Measurements from ENCODE around the gene TOLLIP.

The TOLLIP gene

DNA sequence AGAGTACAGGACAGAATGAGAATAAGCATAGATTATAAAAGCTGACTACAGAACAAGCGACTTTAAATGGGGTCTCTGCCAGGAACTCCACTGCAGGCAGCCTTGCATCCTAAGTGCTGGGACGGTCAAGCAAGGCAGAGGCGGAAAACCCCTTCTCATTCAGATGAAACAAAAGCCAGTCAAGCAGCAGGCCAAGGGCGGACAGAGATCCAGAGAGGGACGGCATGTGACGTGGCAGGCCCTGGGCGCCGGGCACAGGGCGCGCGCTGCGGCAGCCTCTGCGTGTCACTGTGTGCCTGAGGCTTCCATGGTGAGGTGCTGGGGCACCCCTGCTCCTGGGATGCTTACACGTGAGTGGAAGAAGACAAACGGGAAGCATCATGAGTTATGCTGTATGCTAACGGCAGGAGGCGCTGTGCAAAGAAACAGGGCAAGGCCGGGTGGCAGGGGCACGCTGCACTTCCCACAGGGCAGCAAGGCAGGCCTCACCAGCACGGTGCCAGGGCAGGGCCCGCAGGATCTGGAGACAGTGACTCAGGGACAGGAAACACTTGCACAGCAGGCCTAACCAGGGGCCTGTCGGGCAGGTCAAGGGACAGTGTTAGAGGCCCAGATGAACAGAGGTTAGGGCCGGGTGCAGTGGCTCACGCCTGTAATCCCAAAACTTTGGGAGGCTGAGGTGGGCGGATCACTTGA is 6.2 kb downstream of the TOLLIP start:
- TF ChIP-seq, protein P1, sequence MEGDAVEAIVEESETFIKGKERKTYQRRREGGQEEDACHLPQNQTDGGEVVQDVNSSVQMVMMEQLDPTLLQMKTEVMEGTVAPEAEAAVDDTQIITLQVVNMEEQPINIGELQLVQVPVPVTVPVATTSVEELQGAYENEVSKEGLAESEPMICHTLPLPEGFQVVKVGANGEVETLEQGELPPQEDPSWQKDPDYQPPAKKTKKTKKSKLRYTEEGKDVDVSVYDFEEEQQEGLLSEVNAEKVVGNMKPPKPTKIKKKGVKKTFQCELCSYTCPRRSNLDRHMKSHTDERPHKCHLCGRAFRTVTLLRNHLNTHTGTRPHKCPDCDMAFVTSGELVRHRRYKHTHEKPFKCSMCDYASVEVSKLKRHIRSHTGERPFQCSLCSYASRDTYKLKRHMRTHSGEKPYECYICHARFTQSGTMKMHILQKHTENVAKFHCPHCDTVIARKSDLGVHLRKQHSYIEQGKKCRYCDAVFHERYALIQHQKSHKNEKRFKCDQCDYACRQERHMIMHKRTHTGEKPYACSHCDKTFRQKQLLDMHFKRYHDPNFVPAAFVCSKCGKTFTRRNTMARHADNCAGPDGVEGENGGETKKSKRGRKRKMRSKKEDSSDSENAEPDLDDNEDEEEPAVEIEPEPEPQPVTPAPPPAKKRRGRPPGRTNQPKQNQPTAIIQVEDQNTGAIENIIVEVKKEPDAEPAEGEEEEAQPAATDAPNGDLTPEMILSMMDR (IDR thresholded peaks at IDR 0.05), result no peak
- no peak overlapping the region for H3K27ac ChIP-seq
- no peak overlapping the region for H3K4me3 ChIP-seq
- peak; percentile 69 for DNase-seq (ENCODE audit: low spot score)

DNA sequence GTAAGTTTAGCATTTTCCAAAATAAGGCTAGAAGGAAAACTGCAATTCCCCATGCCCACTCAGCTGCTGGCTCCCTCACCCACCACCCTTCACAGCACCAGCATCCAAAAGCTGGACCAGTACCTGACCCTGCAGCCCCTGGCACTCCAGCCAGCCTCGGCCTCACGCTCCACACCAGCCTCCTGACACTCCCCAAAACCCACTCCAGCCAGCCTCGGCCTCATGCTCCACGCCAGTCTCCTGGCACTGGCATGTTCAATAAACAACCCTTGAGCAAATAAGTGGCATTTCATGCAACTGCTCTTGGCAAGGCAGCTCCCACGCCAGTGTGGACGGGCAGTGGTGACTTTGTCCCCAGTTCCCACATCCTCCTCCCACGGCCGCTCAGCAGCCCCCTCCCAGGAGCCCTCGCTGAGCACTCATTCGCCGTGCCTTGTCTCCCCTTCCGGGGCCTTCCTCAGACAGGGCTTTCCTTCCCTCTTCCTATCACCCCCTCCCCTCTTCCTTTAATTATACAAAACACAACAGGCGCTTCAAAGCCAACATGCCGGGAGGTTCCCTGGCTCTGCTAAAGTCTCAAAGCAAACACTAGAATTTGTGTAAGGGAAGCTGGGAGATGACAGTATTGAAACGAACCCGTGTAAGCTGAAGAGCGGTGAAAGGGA is 6.8 kb downstream of the TOLLIP start:
- TF ChIP-seq, protein P1 (IDR thresholded peaks at IDR 0.05), result no peak
- H3K27ac ChIP-seq, result no peak overlapping the region
- no peak overlapping the region for H3K4me3 ChIP-seq
- peak; percentile 50 for DNase-seq (ENCODE audit: low spot score)

DNA sequence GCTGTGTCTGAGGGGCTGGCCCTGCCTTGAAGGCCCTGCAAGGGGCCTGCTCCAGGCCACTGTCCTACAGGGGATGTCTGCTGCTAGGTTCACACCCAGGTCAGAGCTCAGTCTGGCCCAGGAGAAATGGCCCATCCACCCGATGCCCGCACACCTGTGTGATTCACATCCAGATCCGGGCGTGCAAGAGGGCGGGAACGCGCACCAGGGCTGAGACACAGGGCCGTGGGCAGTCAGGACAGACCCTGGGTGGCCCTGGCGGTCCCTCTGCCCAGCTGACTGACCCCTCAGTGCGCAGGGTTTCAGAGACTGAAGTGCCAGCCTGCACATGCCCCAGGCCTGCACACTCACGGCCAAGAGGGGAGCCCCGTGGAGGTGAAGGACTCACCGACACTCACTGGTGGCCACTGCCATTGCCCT is 7.4 kb downstream of the TOLLIP start:
- peak; percentile 62 for DNase-seq (ENCODE audit: low spot score)
- no peak overlapping the region for H3K27ac ChIP-seq
- H3K4me3 ChIP-seq, result no peak overlapping the region
- TF ChIP-seq, protein P1 (IDR thresholded peaks at IDR 0.05), result no peak

DNA sequence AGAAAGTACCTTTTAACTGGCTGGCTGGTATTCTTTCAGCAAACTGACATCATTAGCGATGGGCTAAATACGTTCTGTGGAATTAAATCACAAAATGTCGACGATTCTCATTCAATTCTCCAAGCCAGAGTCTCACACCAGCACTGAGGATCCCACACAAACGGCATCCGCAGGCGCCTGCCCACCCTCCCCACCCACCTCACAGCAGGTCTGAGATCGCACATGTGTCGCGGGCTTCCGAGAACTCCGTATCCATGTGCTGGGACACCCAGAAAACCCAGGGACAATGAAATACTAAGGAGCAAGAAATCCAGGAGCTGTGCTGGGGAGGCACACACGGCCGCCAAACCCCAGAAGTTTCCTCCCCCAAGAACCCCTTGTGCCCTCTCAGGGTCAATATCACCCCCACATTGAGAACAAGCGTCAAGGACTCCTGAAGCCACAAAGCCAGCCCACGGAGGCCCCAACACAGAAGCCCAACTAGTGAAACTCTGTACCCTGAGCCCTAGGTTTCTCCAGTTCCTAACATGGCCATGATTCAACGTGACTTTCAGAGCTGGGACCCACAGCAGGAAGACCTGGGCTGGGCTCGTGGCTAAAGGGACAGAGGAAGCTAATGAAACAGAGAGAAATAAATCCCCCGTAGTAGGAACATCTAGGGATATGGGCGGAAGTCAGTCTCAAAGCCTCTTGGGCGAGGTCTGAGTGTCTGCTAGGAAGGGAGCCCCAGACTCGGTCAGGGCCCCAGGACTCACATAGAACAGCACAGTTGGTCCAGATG is 8.0 kb downstream of the TOLLIP start:
- peak; percentile 61 for DNase-seq (ENCODE audit: low spot score)
- TF ChIP-seq, protein P1 (IDR thresholded peaks at IDR 0.05), result no peak
- no peak overlapping the region for H3K4me3 ChIP-seq
- no peak overlapping the region for H3K27ac ChIP-seq

DNA sequence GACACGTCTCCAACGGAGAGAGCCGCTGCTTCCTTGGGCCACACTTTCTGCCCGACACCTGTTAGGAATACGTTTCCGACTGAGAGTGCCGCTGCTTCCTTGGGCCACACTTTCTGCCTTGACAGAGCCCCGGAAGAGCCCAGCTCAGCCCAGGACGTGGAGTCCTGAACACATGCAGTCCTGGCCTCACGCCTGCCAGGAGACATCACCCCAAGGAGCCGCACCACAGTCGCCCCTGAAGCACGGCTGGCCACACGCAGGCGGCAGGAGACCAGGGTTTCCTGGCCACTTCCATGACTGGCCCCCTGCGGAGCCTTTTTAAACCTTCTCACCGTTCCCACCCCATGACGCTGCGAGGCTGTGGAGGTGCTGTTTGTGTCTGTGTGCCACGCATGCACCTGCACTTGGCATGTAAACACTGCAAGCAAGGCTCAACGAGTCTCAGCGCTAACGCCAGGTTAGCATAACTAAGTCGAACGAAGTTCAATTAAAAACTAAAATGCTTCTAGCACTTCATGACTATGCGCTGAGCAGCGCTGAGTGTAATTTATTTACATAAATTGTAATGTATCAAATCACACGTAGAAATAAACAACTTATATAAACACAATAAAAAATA is 8.8 kb downstream of the TOLLIP start:
- peak overlapping the region; percentile 24 to 39 for H3K27ac ChIP-seq
- DNase-seq (ENCODE audit: low spot score), result peak; percentile 59

DNA sequence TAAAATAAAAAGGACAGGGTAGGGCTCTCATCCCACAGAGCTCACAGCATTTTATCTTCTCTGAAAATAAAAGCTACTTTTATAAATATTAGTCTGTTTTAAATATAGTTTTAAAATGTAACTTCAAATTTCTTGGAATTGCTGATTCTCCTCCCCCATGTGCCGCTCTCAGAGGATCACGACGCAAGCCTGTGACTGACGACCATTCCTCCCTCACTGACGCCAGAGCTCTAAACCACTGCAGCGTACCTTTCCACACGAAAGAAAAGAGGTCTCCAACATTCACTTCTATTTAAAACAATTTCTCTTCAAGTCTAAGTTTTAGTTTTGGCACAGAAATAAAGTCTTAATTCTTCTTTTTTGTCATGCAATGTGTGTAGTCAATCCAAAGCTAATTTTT is 9.3 kb downstream of the TOLLIP start:
- no peak for DNase-seq (ENCODE audit: low spot score)
- Histone ChIP-seq H3K4me3 (no peak overlapping the region), H3K27ac (peak overlapping the region; percentile 32 to 39)
- TF ChIP-seq, protein P1 (IDR thresholded peaks at IDR 0.05), result no peak

More for the DNA sequence above, 8.8 kb downstream of the TOLLIP start:
- H3K4me3 ChIP-seq, result no peak overlapping the region
- TF ChIP-seq, protein P1 (IDR thresholded peaks at IDR 0.05), result no peak

Measured in coronary artery (tissue), 2 donors.